Measurements from ENCODE around the gene MAML2. TPM values are rescaled to one million over a fixed set of nuclear protein-coding genes. Genes with fewer than 3 reads are reported as not detected.

The MAML2 gene
- total and polyA plus RNA-seq, 2 of the 8 experiments (the other 6 are each of a cell fraction or from before 2014, with no cell fraction given), result 3.8 to 6.6 TPM

DNA sequence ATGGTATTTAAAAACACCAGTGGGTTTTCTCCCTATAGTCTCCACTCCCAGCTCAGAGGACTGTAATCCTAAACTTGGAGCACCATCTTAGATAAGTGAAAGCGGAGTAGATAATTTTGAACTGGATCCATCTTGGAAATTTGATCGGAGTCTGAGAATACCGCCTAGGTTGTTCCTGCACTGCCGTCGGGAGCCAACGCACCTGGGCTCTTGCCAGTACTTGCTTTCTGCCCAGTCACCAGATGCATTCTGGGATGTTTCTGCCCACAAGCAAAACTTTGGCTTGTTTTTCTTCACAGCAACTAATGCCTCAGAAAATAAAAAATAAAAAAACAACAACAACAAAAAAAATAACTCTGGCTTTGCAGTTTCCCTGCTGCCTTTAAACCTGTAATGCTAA lies 306.1 kb downstream of the MAML2 start:
- no peak overlapping the region for H3K27ac ChIP-seq (ENCODE audit: low read depth, low read length)
- H4K91ac ChIP-seq (replicated peaks; ENCODE audit: insufficient read length, low read length), result no peak overlapping the region
- no peak for DNase-seq (ENCODE audit: low read depth in 1 of 2, low spot score in 2 of 2)
- TF ChIP-seq PHF8 (conservative IDR thresholded peaks at IDR 0.05; ENCODE audit: low read depth, low read length), result no peak
- TF ChIP-seq CTBP2 (IDR thresholded peaks at IDR 0.05; ENCODE audit: borderline replicate concordance, insufficient read depth, insufficient read length, low read length), result no peak
- TF ChIP-seq RNF2 (IDR thresholded peaks at IDR 0.05; ENCODE audit: borderline replicate concordance, low read depth, low read length, missing control alignments, poor library complexity, severe bottlenecking), result no peak
- no peak for TF ChIP-seq GABPA (IDR thresholded peaks at IDR 0.05; ENCODE audit: borderline replicate concordance, insufficient read depth, low read length)
- H3K79me2 ChIP-seq (ENCODE audit: control insufficient read depth in 1 of 2, insufficient read depth in 2 of 2, low read length in 2 of 2), result no peaks in the 10 kb centered on the region
- no peak overlapping the region for H4K5ac ChIP-seq (ENCODE audit: insufficient read length, low read depth, low read length)
- H3K9me3 ChIP-seq (ENCODE audit: insufficient read depth in 2 of 2, low read depth in 1 of 2, low read length in 1 of 2), result no peaks in the 10 kb centered on the region
- H4K20me1 ChIP-seq (replicated peaks in 1 of 2; ENCODE audit: control insufficient read depth in 1 of 2, insufficient read depth in 2 of 2, low read length in 2 of 2), result no peaks in the 10 kb centered on the region
- H2BK20ac ChIP-seq (ENCODE audit: low read length), result no peak overlapping the region
- no peak overlapping the region for H3K14ac ChIP-seq (ENCODE audit: insufficient read length)
- no peaks in the 10 kb centered on the region for H3K36me3 ChIP-seq (ENCODE audit: control insufficient read depth in 2 of 4, insufficient read depth in 4 of 4, low read length in 3 of 4)
- POLR2A ChIA-PET (ENCODE audit: partially characterized antibody), result no interaction called here
- H2BK15ac ChIP-seq (ENCODE audit: low read length), result no peak overlapping the region
- no peak overlapping the region for H2AFZ ChIP-seq (ENCODE audit: low read length)
- no peak overlapping the region for H3K4me2 ChIP-seq (ENCODE audit: insufficient read depth in 1 of 2, low read depth in 2 of 2, low read length in 2 of 2)
- H2AK5ac ChIP-seq (ENCODE audit: low read depth, low read length), result no peak overlapping the region
- no peak overlapping the region for H3K23ac ChIP-seq (ENCODE audit: insufficient read length)
- no peaks in the 10 kb centered on the region for H3K23me2 ChIP-seq (ENCODE audit: low read depth, low read length)
- FAIRE-seq, result no peak
- no peak overlapping the region for H3K4me3 ChIP-seq (ENCODE audit: extremely low read depth in 1 of 4, insufficient read depth in 2 of 4, low read depth in 3 of 4, low read length in 4 of 4)
- H2BK12ac ChIP-seq (ENCODE audit: low read depth, low read length), result no peak overlapping the region
- no peak overlapping the region for H3K9ac ChIP-seq (replicated peaks in 1 of 4; ENCODE audit: extremely low read depth in 1 of 4, low read depth in 3 of 4, low read length in 3 of 4)
- no peak overlapping the region for H3K4ac ChIP-seq (replicated peaks; ENCODE audit: insufficient read length, low read depth, low read length)
- H3K27me3 ChIP-seq (replicated peaks in 1 of 4; ENCODE audit: control insufficient read depth in 3 of 4, extremely low read depth in 1 of 4, insufficient read depth in 3 of 4, low read length in 3 of 4), result no peaks in the 10 kb centered on the region
- CTCF ChIA-PET (ENCODE audit: partially characterized antibody), result no interaction called here
- H2BK5ac ChIP-seq (ENCODE audit: low read depth, low read length), result no peak overlapping the region
- H2BK120ac ChIP-seq (replicated peaks; ENCODE audit: low read depth, low read length), result no peak overlapping the region
- no peaks in the 10 kb centered on the region for H3K79me1 ChIP-seq (ENCODE audit: low read depth, low read length)
- WGBS, 2 experiments (ENCODE audit: extremely low coverage in 1 of 2, insufficient coverage in 1 of 2, insufficient read length in 1 of 2, insufficient replicate concordance in 2 of 2, low coverage in 1 of 2, low lambda C conversion rate in 2 of 2, missing lambda C conversion rate in 1 of 2), result 91% methylated on average over 6 of the region's 6 CpGs; no CpG with 5 or more reads in 1 of the 2 experiments
- no peak overlapping the region for H4K8ac ChIP-seq (ENCODE audit: extremely low read depth, insufficient read depth, low read length)
- H3K56ac ChIP-seq (replicated peaks; ENCODE audit: insufficient read length, low read depth, low read length), result no peak overlapping the region
- H3K18ac ChIP-seq (ENCODE audit: extremely low read depth, low read length), result no peak overlapping the region
- H3K4me1 ChIP-seq (replicated peaks in 1 of 4; ENCODE audit: control insufficient read depth in 3 of 4, insufficient read depth in 4 of 4, low read length in 3 of 4), result peaks cover 0 to 2% (median 0%) of the 10 kb centered on the region in 4 experiments; a peak in 1 of 7 replicates
